GM12878 (cell line): Measurements from ENCODE around the gene MN1. TPM values are rescaled to one million over a fixed set of nuclear protein-coding genes. Genes with fewer than 3 reads are reported as not detected.

ENCODE experiments used
- ATAC-seq: fragments of 200-7000 bp; cut with Tn5 transposase; 3 replicates; pipeline ENCODE4 v1.9.1; 2020; ENCODE audit warnings: mild to moderate bottlenecking, moderate library complexity
- BruUV-seq: library from RNA; stranded (reverse); fragments of 400-500 nt; replicated peaks from 2 replicates; lab custom pipeline; 2021; lab: Mats Ljungman, UMichigan
- CTCF ChIA-PET: fragments of 300-600 bp; sonication (Branson Sonifier 250); formaldehyde crosslinking; extraction: SDS; loops from one replicate; lab custom pipeline; 2021; ENCODE audit warnings: inconsistent platforms; lab: Yijun Ruan, JAX
- POLR2A ChIA-PET: fragments of 350-600 bp; formaldehyde crosslinking; extraction: SDS; loops from one replicate; lab custom pipeline; 2021; ENCODE audit warnings: inconsistent platforms; lab: Charles Lee
- RAD21 ChIA-PET: fragments of 300-600 bp; sonication (Branson Sonifier 250); formaldehyde crosslinking; loops from one replicate; lab custom pipeline; 2023; ENCODE audit warnings: antibody characterized with exemption; ENCODE audit not compliant: unreplicated experiment; lab: Charles Lee
- SMC1A ChIA-PET: fragments of 300-600 bp; sonication (Branson Sonifier 250); formaldehyde crosslinking; loops from one replicate; lab custom pipeline; 2023; ENCODE audit not compliant: unreplicated experiment, uncharacterized antibody; lab: Charles Lee
- DNase-seq: peaks from one replicate; pipeline ENCODE4 v3.0.0-alpha.2; 2011; ENCODE audit warnings: low read depth, low spot score
- FAIRE-seq: peaks from 3 replicates; lab custom pipeline; 2011; peaks lifted over from hg19 to GRCh38; lab: Jason Lieb, UNC
- H2AFZ ChIP-seq: 2 replicates; pipeline ENCODE4 v1.6.0; 2011; ENCODE audit warnings: low read depth, low read length, control low read depth; ENCODE audit not compliant: control insufficient read depth
- H3K27ac ChIP-seq: 2 replicates; pipeline ENCODE4 v1.5.1; 2011; ENCODE audit warnings: control low read depth; ENCODE audit not compliant: control insufficient read depth, insufficient read depth
- H3K27me3 ChIP-seq, 2 experiments: replicated peaks in 1 of 2; 2 replicates each; pipeline versions ENCODE4 v1.6.0 to v1.6.1; 2011; ENCODE audit warnings: low read length in 1 of 2; ENCODE audit not compliant: control insufficient read depth in 2 of 2, insufficient read depth in 2 of 2
- H3K36me3 ChIP-seq, 2 experiments: 2 replicates each; pipeline ENCODE4 v1.5.1; 2011; ENCODE audit warnings: low read length in 1 of 2; ENCODE audit not compliant: control insufficient read depth in 2 of 2, insufficient read depth in 2 of 2
- H3K4me1 ChIP-seq: 2 replicates; pipeline ENCODE4 v1.6.1; 2011; ENCODE audit warnings: mild to moderate bottlenecking, low read length, moderate library complexity, mixed read lengths; ENCODE audit not compliant: control insufficient read depth, insufficient read depth
- H3K4me2 ChIP-seq: 2 replicates; pipeline ENCODE4 v1.6.0; 2011; ENCODE audit warnings: control low read depth; ENCODE audit not compliant: control insufficient read depth, insufficient read depth
- H3K4me3 ChIP-seq: fragments of 200-600 bp; sonication (generic); 2 replicates; pipeline ENCODE4 v1.5.1; 2016
- H3K79me2 ChIP-seq: 2 replicates; pipeline ENCODE4 v1.6.0; 2011; ENCODE audit warnings: low read length; ENCODE audit not compliant: control insufficient read depth, insufficient read depth
- H3K9ac ChIP-seq: 2 replicates; pipeline ENCODE4 v1.8.0; 2011; ENCODE audit warnings: low read length, control low read depth, mixed read lengths; ENCODE audit not compliant: control insufficient read depth, insufficient read depth
- H3K9me3 ChIP-seq: replicated peaks from 3 replicates; pipeline ENCODE4 v1.5.1; 2011; ENCODE audit warnings: mild to moderate bottlenecking, low read length; ENCODE audit not compliant: control insufficient read depth, insufficient read depth
- H4K20me1 ChIP-seq: 2 replicates; pipeline ENCODE4 v1.6.0; 2011; ENCODE audit not compliant: control insufficient read depth, insufficient read depth
- BCL11A ChIP-seq: IDR thresholded peaks from 2 replicates; pipeline ENCODE4 v1.6.1; 2011; ENCODE audit warnings: low read depth, low read length
- BCLAF1 ChIP-seq: fragments of 450-650 bp; IDR thresholded peaks from 2 replicates; pipeline ENCODE4 v1.6.1; 2017; ENCODE audit warnings: antibody characterized with exemption, mild to moderate bottlenecking, moderate library complexity
- DPF2 ChIP-seq: fragments of 450-650 bp; IDR thresholded peaks from 2 replicates; pipeline ENCODE4 v1.6.1; 2017; ENCODE audit warnings: mild to moderate bottlenecking
- FOS ChIP-seq: IDR thresholded peaks from 3 replicates; pipeline ENCODE4 v1.6.1; 2011; ENCODE audit warnings: borderline replicate concordance; ENCODE audit not compliant: insufficient read length; ENCODE audit errors: extremely low read depth
- FOXK2 ChIP-seq: fragments of 450-650 bp; IDR thresholded peaks from 2 replicates; pipeline ENCODE4 v1.6.1; 2017; ENCODE audit warnings: mild to moderate bottlenecking, moderate library complexity
- FOXM1 ChIP-seq: IDR thresholded peaks from 2 replicates; pipeline ENCODE4 v1.6.1; 2012; ENCODE audit warnings: low read depth, mild to moderate bottlenecking, inconsistent platforms, low read length, moderate library complexity
- IRF3 ChIP-seq: fragments of 450-650 bp; IDR thresholded peaks from 2 replicates; pipeline ENCODE4 v1.6.1; 2014; ENCODE audit warnings: mild to moderate bottlenecking
- KLF5 ChIP-seq: fragments of 450-650 bp; IDR thresholded peaks from 2 replicates; pipeline ENCODE4 v1.6.1; 2014; ENCODE audit warnings: mild to moderate bottlenecking; ENCODE audit not compliant: partially characterized antibody
- NBN ChIP-seq: fragments of 450-650 bp; IDR thresholded peaks from 2 replicates; pipeline ENCODE4 v1.6.1; 2016
- NR2F1 ChIP-seq: fragments of 450-650 bp; conservative IDR thresholded peaks from 2 replicates; pipeline ENCODE4 v1.6.1; 2017; ENCODE audit warnings: mild to moderate bottlenecking
- NRF1 ChIP-seq: conservative IDR thresholded peaks from 2 replicates; pipeline ENCODE4 v1.6.1; 2011; ENCODE audit warnings: mild to moderate bottlenecking, low read depth, low read length, improper control_type of control experiment
- PML ChIP-seq: IDR thresholded peaks from 2 replicates; pipeline ENCODE4 v1.6.1; 2012; ENCODE audit warnings: low read length, inconsistent platforms
- PRDM15 ChIP-seq: fragments of 450-650 bp; formaldehyde crosslinking; IDR thresholded peaks from 2 replicates; pipeline ENCODE4 v1.4.0; 2020; ENCODE audit warnings: mild to moderate bottlenecking, moderate library complexity
- RAD51 ChIP-seq: fragments of 450-650 bp; IDR thresholded peaks from 2 replicates; pipeline ENCODE4 v1.6.1; 2016; ENCODE audit warnings: moderate library complexity, mild to moderate bottlenecking, inconsistent platforms
- SREBF1 ChIP-seq: IDR thresholded peaks from 2 replicates; pipeline ENCODE4 v1.6.1; 2012; ENCODE audit warnings: mild to moderate bottlenecking, low read length
- WGBS: methylation state at CpG from one replicate; pipeline ENCODE4 v1.1.6; 2016; ENCODE audit warnings: low lambda C conversion rate; ENCODE audit not compliant: insufficient replicate concordance, insufficient coverage; ENCODE audit errors: missing lambda C conversion rate; 5-methylcytosine and 5-hydroxymethylcytosine counted together
- in situ Hi-C: fragments of 300-500 bp; cut with MboI; formaldehyde crosslinking; loops from 9 replicates; pipeline ENCODE4 v1.14.3; 2018; ENCODE audit warnings: mixed read lengths
- intact Hi-C: fragments of 100-400 bp; cut with micrococcal nuclease; formaldehyde crosslinking; loops from one replicate; pipeline ENCODE4 v1.14.2; 2022; ENCODE audit not compliant: unreplicated experiment
- polyA plus RNA-seq, 11 experiments: library from polyadenylated mRNA; depleted of rRNA in 4 of 11; unstranded in 6 of 11; stranded (reverse) in 5 of 11; fragments of >200 nt; fragmentation: Nextera tagmentation in 4 of 11; fragmentation: Illumina TruSeq in 1 of 11; extraction: Ambion mirVana in 4 of 11; extraction: Trizol in 1 of 11; gene quantifications; 1 replicate in 1 of 11; 2 replicates in 10 of 11; pipeline versions ENCODE4 v1.2.1 to v1.2.3, GENCODE V29; 2011 to 2016; ENCODE audit warnings: inconsistent platforms in 2 of 11, missing spikeins in 2 of 11, low read depth in 1 of 11
- total RNA-seq, 4 experiments: library from RNA; depleted of rRNA in 3 of 4; stranded (reverse); fragments of >200 nt in 3 of 4; fragmentation: Illumina TruSeq in 1 of 4; extraction: Trizol in 1 of 4; gene quantifications; 2 replicates each; pipeline versions ENCODE4 v1.2.1 to v1.2.3, GENCODE V29; 2013 to 2021

The MN1 gene
- total and polyA plus RNA-seq, 10 of the 15 experiments (the other 5 are each of a cell fraction or from before 2014, with no cell fraction given), result under 0.01 to 0.24 (median 0.03) TPM; not detected in 3

GRCh38 chr22:27711756-27712155 is 89.8 kb downstream of the MN1 start (continued):
- TF ChIP-seq IRF3 (no peak), BCLAF1 (no peak), NR2F1 (no peak)

GRCh38 chr22:27711012-27711411 is 90.5 kb downstream of the MN1 start:
- no peaks in the 10 kb centered on the region for H3K79me2 ChIP-seq
- in situ Hi-C loops (no loop called here), intact Hi-C loops (no loop called here)
- WGBS, result 41% methylated on average over 3 of the region's 3 CpGs
- no peaks in the 10 kb centered on the region for H4K20me1 ChIP-seq
- H3K36me3 ChIP-seq, result no peaks in the 10 kb centered on the region
- ChIA-PET RAD21 (no interaction called here), SMC1A (no interaction called here), POLR2A (no interaction called here), CTCF (no interaction called here)
- H2AFZ ChIP-seq, result no peak overlapping the region
- H3K9me3 ChIP-seq, result no peaks in the 10 kb centered on the region; the same call in 2 of the 3 replicates
- H3K27me3 ChIP-seq, result no peaks in the 10 kb centered on the region
- ATAC-seq (no peak), FAIRE-seq (no peak), DNase-seq (no peak)
- no peaks in the 10 kb centered on the region for H3K4me1 ChIP-seq
- no TSS peak for BruUV-seq
- TF ChIP-seq PRDM15 (CRISPR knock-in tag) (no peak), SREBF1 (no peak), KLF5 (no peak), FOXK2 (no peak), BCL11A (no peak), FOXM1 (no peak), PML (no peak), NRF1 (no peak), FOS (no peak), DPF2 (no peak), NBN (no peak), RAD51 (no peak)
- no peak overlapping the region for H3K4me2 ChIP-seq
- H3K27ac ChIP-seq, result no peak overlapping the region
- no peak overlapping the region for H3K4me3 ChIP-seq
- no peak overlapping the region for H3K9ac ChIP-seq
